LNCaP clone FGC (cell line): Measurements from ENCODE around the gene RGS7.

Experiments
- DNase-seq: peaks from one replicate; pipeline ENCODE4 v3.0.0-alpha.2; 2011; ENCODE audit warnings: low read depth
- H3K4me3 ChIP-seq: 2 replicates; pipeline ENCODE4 v1.5.1; 2011; ENCODE audit warnings: mild to moderate bottlenecking, low read depth, low read length, control low read depth
- TF ChIP-seq, protein P1 (sequence below): IDR thresholded peaks from 2 replicates; pipeline ENCODE4 v1.5.1; 2012; ENCODE audit warnings: mild to moderate bottlenecking; ENCODE audit not compliant: control insufficient read depth, insufficient read depth; ENCODE audit errors: extremely low read depth

The RGS7 gene

DNA sequence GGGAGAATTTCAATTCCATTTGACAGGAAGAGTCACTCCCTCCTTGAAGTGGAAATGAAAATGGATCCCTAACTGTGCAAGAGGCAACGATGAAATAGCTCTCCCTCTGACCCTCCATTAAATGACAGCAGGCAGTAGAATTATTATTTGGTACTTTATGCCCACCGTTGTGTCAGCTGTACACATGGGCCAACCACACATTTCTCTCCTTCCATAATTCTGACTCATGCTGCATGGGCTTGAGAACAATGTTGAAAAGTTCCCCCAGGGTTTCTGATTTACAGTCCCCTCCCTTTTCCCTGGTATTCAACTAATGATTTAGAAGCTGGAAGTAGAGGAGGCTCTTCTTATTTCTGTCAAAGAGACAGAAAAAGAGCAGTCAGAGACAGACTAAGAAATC, 103.5 kb downstream of the RGS7 start:
- no peak for DNase-seq
- TF ChIP-seq, protein P1, sequence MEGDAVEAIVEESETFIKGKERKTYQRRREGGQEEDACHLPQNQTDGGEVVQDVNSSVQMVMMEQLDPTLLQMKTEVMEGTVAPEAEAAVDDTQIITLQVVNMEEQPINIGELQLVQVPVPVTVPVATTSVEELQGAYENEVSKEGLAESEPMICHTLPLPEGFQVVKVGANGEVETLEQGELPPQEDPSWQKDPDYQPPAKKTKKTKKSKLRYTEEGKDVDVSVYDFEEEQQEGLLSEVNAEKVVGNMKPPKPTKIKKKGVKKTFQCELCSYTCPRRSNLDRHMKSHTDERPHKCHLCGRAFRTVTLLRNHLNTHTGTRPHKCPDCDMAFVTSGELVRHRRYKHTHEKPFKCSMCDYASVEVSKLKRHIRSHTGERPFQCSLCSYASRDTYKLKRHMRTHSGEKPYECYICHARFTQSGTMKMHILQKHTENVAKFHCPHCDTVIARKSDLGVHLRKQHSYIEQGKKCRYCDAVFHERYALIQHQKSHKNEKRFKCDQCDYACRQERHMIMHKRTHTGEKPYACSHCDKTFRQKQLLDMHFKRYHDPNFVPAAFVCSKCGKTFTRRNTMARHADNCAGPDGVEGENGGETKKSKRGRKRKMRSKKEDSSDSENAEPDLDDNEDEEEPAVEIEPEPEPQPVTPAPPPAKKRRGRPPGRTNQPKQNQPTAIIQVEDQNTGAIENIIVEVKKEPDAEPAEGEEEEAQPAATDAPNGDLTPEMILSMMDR: no peak

DNA sequence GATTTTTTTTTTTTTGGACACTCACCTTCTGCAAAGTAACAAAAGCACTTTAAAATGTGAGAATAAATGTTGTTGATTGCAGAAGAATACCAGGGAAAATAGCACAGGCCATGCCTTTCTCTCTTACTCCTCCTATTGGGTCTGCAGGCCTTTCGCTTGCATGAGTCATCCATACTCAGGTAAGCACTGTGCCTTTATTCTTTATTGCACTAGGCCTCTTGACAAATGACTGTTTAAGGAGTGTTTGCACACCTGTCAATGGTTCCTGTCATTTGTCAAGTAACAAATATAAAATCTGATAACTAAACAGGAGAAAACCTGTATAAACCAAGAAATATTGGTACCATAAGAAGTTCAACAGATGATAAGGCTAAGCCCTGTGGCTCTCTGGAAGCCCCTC, 106.5 kb downstream of the RGS7 start:
- no peak for DNase-seq
- TF ChIP-seq, protein P1: no peak
- H3K4me3 ChIP-seq: no peak overlapping the region

More for the DNA sequence above, 103.5 kb downstream of the RGS7 start:
- H3K4me3 ChIP-seq: no peak overlapping the region

DNA sequence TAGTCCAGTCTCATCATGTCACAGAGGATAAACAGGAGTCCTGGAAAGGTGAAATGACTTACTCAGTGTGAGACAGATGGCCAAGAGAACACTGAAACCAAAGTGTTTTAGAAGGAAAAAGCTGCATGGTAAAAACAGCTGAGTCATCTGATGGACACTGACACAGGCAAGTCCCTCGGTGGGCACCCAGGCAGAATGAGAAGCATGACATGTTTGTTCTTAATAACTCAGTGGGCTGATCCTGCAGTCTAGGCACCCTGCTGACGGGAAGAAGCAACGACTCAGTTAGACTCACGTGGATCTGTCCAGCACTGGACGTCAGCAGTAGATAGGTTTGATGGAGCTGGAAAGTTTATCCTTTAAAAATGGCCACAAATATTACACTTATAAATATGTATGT, 116.9 kb downstream of the RGS7 start:
- H3K4me3 ChIP-seq: no peak overlapping the region
- TF ChIP-seq, protein P1: no peak
- no peak for DNase-seq

DNA sequence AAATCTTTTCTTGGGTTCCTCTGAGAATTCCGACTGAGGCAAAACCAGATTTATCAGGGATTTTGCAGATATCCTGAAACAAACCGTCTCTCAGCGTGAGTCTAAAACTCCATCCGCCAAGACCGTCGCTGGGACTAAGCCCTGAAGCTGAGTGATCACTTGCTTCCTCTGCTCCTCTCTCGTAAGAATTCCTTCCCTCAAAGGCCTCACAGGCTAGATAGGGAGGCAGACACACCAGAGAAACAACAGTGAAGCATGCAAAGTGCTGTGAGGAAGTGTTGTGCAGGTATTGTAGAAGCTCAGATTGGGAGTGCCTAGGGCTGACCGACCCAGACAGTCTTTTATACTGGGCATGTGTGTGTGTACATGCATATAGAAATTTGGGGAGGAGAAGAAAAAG, 119.1 kb downstream of the RGS7 start:
- DNase-seq: no peak
- TF ChIP-seq, protein P1: no peak
- H3K4me3 ChIP-seq: no peak overlapping the region

DNA sequence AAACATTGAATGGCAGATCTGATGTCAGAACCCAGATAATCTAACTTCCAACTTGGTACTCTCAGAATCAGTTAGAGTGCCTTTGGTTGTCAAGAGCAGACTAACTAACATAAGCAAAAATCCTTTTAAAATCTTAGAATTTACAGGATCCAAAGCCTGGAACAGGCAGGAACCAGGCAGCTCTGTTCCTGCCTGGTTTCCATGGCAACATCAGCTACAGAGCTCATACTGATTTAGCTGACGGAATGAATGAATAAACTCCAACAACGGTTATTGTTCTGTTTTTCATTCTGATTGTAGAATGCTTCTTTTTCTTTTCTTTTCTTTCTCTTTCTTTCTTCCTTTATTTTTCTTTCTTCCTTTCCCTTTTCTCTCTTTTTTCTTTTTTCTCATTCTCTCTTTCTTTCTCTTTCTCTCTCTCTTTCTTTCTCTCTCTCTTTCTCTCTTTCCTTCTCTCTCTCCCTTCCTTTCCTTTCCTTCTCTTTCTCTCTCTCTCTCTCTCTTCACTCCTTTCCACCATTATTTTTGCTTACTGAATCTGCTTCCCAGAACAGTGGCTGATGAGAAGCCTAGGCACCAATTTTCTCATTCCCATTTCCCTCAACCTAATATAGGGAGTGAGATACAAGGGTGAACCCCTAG, 121.6 kb downstream of the RGS7 start:
- TF ChIP-seq, protein P1: no peak
- no peak overlapping the region for H3K4me3 ChIP-seq
- DNase-seq: no peak

DNA sequence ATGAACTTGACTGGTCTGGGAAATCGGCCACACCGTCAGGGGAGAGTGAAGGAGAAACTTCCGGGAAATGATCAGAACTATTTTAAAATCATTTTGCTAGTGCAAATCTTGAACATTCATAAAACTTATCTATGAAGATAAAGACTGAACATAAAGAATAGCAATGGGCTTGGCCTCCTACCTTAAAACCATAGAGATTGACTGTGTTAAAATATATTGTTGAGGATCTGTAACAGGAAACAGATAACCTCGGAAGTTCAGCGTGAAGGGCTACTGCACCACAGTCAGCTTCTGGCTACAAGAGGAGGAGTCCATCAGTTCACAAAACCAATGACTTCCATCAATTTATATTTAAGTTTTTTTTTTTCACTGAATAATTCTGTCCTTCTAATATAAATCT, 127.3 kb downstream of the RGS7 start:
- H3K4me3 ChIP-seq: no peak overlapping the region
- TF ChIP-seq, protein P1: no peak
- DNase-seq: no peak

DNA sequence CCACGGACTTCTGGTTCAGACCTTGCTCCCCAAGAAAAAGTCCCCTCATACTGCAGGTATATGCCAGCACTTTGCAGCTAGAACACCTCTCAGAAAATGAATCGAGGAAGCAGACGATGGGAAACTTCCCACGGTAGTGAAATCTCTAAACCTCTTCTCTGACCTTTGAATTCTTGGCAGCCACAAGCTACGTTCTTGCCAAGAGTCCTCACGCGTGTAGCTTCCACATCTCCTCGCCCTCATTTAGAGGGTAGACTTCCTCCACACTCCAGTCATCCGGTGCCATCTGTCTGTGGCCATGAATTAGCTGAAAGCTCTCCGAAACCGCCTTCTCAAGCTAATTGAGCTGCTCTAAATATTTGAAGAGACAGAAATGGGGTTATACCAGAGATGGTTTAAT, 127.8 kb downstream of the RGS7 start:
- TF ChIP-seq, protein P1: no peak

More for the DNA sequence above, 127.8 kb downstream of the RGS7 start:
- no peak overlapping the region for H3K4me3 ChIP-seq
- no peak for DNase-seq
